ENCODE results near the gene AMMECR1. TPM values are rescaled to one million over a fixed set of nuclear protein-coding genes. Genes with fewer than 3 reads are reported as not detected.
"Not testable (repeated sequence)": the region's sequence is repeated elsewhere in the genome, so short reads cannot be mapped to it uniquely, and the experiment has no call there.

Gene AMMECR1
- total RNA-seq, 1 donor from 2014 or later, result 2.2 TPM

DNA sequence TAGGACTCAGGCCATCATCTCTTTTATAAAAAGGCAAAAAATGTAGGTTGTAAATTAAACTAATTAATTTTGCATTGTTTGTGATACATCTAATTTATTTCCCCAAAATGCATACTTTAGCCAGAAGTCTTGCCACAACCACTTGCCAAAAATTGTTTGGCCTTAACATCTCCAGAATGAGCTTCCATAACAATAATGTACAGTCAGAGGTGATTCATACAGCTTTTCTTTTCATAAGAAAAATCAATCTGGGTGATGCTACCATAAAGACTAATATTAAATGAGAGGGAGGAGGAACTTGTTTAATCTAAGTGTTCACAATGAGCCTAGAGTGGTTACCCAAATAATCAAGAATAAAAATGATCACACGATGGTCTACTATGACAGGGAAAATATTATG is 59.3 kb downstream of the AMMECR1 start:
- peak in 1 of 2 donors; percentile 21 for DNase-seq (ENCODE audit: low read depth in 2 of 2)

DNA sequence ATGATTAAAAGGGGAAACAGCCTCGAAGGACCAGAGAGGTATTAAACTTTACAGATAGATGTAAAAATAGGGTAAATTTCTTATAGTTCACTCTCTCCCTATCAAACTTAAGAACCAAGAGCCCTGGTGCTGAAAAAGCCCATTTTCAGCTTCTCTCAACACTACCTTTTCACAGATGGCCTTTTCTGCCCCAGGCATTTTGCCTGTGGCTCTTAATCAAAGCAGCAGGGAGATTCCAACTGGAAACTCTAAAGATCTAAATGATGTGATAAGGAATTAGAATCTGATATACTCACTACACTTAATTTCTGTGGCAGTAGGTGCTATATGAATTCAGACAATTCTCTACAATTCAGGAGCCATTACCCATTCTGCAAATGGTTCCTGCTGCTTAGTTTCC is 60.0 kb downstream of the AMMECR1 start:
- no peak for DNase-seq (ENCODE audit: low read depth in 2 of 2)

GRCh38 chrX:110252711-110253110 is 65.2 kb downstream of the AMMECR1 start:
- DNase-seq (ENCODE audit: low read depth in 2 of 2), result no peak

DNA sequence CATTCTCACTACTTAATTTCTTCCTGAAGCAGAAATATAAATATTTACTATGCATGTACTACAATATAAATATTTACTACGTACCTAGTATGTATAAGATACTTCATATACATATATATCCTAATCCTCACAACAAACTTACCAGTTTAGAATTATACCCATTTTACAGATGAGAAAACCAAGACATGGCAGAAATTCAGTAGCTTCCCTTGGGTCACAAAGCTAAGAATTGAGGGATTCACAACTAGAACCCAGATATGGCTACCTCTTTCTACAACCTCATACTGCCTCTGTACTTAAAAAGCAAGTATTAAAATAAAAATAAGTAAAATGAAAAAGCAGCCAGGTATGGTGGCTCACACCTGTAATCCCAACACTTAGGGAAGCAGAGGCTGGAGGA is 65.9 kb downstream of the AMMECR1 start:
- DNase-seq (ENCODE audit: low read depth in 2 of 2), result no peak

DNA sequence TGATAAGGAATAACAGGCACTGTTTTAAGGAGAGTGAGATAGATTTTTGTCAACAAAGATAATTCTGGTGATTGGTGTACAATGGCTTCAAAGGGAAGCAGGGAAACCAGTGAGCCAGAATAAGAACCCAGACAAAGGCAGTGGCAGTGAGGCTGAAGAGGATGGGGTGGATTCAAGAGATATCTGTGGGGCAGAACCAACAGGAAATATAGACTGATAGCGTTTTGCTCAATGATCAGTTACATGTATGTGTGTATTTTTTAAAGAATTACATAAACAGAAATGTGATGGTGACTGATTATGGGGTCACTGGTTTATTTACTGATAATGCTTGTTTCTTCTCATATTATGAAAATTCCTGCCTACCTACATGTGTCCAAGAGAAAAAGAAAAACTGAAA is 66.4 kb downstream of the AMMECR1 start:
- no peak for DNase-seq (ENCODE audit: low read depth in 2 of 2)

DNA sequence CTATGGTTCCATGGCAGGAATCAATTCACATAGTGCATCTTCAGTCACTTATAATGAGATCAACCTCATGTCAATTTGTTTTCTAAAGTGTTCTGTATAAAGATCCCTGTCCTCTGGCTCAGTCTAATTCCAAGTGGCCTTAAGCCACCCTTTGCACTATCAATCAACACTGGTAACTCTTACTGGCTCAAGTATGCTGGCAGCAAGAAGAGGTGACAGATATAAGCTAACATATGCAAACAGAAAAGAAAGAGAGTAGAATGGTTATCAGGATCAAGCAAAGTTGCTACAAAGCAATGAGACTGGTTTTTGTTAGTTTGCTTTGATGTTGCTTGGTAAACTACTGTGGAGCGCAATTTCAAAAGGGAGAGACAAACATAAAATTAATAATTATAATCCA is 67.0 kb downstream of the AMMECR1 start:
- DNase-seq (ENCODE audit: low read depth in 2 of 2), result no peak

DNA sequence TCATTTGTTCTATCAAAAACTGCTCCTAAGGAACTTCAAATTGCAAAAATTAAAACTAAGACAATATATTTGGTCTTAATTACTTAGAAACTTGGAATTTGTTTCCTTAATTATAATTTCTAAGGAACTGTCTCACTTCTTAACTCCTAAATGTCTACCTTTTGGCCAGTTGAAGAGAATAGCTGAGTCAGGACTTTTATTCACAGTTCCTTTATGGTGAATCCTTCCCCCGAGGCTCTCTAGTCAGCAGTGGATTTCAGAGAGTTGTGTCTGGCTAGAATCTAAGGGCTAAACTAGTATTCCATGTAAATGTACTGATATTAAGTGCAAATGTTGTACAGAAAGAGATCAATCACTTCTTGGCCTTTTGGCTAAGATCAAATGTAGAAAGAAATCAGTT is 69.3 kb downstream of the AMMECR1 start:
- DNase-seq (ENCODE audit: low read depth in 2 of 2), result no peak

DNA sequence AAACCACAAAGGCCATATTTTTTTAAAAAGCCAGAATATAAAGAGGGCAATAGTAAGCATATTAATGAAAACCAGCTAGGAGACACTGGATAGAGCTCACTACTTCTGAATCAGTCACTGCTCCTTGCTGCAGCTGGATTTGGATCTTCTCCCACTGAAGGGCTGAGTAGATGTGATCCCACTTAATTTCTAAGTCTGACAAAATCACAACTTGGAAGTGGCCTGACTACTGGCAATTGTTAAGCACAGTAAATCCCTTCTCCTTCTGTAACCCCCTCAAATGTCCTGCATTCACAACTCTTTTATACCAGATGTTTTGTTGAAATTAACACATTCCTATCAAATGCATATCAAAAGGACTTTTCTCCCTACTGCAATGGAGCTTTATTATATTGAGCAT is 72.9 kb downstream of the AMMECR1 start:
- DNase-seq (ENCODE audit: low read depth in 2 of 2), result no peak

DNA sequence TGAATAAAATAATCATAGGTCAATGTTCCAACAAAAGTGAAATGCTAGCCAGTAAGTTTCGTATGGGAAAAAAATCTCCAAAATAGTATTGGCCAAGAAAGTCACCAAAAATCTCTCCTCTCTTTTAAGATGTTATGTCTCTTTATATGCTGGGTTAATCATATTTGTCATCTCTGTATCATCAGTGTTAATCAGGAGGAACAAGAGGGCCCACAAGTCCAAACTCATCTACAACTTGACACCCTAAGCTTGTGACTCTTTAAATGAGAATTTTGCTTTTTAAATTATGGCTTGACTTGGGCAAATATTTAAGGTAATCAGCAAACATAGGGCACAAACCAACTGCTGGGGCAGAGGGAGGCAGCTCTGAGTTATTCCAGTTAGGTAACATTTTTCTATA is 75.5 kb downstream of the AMMECR1 start:
- no peak for DNase-seq (ENCODE audit: low read depth in 2 of 2)

- DNase-seq (ENCODE audit: low read depth in 2 of 2), result no peak
Observed at GRCh38 chrX:110241816-110242215, 76.1 kb downstream of the AMMECR1 start.

GRCh38 chrX:110238259-110238658 is 79.6 kb downstream of the AMMECR1 start:
- DNase-seq (ENCODE audit: low read depth in 2 of 2), result peak; percentile 13 to 53

DNA sequence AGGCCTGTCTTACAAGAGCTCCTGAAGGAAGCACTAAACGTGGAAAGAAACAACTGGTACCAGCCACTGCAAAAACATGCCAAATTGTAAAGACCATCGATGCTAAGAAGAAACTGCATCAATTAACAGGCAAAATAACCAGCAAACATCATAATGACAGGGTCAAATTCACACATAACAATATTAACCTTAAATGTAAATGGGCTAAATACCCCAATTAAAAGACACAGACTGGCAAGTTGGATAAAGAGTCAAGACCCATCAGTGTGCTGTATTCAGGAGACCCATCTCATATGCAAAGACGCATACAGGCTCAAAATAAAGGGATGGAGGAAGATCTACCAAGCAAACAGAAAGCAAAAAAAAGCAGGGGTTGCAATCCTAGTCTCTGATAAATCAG is 86.4 kb downstream of the AMMECR1 start:
- DNase-seq (ENCODE audit: low read depth in 2 of 2), result not testable (repeated sequence)

- peak in 1 of 2 donors; percentile 57 for DNase-seq (ENCODE audit: low read depth in 2 of 2)
Observed at GRCh38 chrX:110229497-110230111, 88.3 kb downstream of the AMMECR1 start.

DNA sequence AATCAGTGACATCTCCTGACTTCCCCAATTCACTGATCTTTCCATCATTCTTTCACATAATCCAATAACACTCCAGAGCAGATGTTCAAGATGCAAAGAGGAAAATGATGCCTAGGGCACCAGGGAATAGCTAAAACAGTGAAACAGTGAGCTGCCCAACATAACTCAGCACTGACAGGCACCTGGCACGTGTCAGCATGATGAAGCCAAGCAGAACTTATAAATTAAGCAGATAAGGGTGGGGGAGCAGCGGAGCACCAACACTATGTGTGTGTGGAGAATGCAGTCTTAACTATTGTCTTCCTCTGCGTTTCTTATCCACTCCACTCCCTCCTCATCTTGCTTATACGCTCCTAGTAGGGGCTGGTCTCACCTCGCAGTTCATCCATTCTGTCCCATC is 89.4 kb downstream of the AMMECR1 start:
- DNase-seq (ENCODE audit: low read depth in 2 of 2), result no peak

- no peak for DNase-seq (ENCODE audit: low read depth in 2 of 2)
Observed at GRCh38 chrX:110226931-110227330, 91.0 kb downstream of the AMMECR1 start.

DNA sequence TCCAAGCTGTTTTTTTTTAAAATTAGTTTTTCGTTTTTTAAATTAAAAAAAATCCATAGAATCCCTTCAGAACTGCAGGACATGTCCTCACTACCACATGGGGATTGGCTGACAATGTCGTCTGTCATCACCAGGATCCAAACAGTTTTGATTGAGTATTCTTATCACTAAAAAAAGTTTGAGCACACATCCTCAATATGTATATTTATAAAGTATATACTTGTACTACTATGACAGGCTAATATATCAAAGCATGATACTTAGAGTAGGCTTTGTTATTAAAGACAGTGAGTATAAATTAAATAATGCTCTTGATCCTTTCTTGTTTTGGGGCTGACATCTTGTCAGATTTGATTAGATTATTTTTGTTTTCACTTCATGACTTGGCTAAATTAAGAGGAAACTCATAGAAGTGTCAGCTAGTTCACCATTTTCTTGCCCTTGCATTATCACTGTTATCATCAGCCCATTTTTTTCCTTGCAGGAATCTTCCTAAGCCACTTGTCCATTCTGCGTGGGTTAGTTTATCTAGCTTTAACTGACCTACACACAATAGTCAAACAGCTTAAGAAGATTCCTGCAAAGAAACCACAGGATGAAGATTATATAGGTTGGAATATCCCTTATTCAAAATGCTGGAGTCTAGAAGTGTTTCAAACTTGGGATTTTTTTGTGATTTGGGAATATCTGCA is 92.8 kb downstream of the AMMECR1 start:
- no peak for DNase-seq (ENCODE audit: low read depth in 2 of 2)

DNA sequence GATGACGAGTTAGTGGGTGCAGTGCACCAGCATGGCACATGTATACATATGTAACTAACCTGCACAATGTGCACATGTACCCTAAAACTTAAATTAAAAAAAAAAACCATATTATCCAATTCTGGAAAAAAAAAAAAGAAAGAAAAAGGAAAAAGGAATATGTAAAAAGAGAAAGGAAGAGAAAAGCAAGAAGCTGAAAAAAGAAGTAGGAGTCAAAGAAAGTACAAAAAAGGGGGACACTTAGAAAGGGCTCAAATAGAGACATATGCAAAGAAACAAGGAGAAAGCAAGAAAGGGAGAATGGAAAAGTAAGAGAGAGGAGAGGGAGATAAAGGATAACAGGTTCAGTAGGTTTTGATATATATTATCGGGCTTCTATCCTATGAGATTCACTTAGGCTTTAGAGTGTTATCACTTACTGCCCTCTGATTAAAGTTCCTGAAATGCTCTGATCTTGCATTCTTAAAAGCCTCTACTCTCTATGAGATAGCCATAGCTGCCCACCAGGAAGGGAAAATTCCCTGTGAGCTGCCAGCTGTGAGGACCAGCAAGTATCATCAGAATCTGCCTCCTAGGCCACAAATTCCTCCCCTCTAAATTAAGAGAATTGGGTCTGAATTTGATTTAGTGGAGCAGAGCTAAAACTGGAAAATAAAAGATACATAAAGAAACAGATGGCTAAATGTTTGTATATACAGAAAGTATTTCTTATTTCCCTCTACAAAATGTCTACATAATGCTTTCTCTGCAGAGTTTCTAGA is 95.2 kb downstream of the AMMECR1 start:
- DNase-seq (ENCODE audit: low read depth in 2 of 2), result no peak

DNA sequence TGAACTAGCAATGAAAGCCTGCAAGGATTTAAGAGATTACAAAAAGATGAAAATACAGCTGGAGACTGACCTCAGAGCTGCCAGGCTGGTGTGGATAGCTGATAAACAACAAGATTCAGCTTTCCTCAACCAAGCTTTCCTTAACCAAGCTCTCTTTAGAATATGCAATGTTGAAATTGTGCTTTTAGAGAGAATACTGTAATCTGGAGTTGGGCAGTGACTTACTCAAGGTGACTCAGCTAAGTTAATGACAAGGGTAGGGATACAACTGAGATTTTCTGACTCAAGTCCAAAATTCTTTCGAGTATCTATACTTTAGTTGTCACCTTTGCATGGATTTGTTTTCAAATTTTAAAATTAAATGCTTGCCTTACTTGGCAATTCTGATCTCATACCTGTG is 98.0 kb downstream of the AMMECR1 start:
- DNase-seq (ENCODE audit: low read depth in 2 of 2), result peak in 1 of 2 donors; percentile 9

- no peak for DNase-seq (ENCODE audit: low read depth in 2 of 2)
Observed at GRCh38 chrX:110218591-110218990, 99.3 kb downstream of the AMMECR1 start.

- no peak for DNase-seq (ENCODE audit: low read depth in 2 of 2)
Observed at GRCh38 chrX:110216027-110216426, 101.9 kb downstream of the AMMECR1 start.

GRCh38 chrX:110215411-110215810 is 102.5 kb downstream of the AMMECR1 start:
- DNase-seq (ENCODE audit: low read depth in 2 of 2), result no peak

GRCh38 chrX:110214684-110215083 is 103.2 kb downstream of the AMMECR1 start:
- DNase-seq (ENCODE audit: low read depth in 2 of 2), result peak in 1 of 2 donors; percentile 17

GRCh38 chrX:110213183-110213582 is 104.7 kb downstream of the AMMECR1 start:
- DNase-seq (ENCODE audit: low read depth in 2 of 2), result no peak

Measured in lung microvascular endothelial cell (primary cell).